ENCODE measurements around the gene ADD1.
"Not testable (repeated sequence)": the region's sequence is repeated elsewhere in the genome, so short reads cannot be mapped to it uniquely, and the experiment has no call there.

Gene ADD1

GRCh38 chr4:2891294-2891693 is 47.6 kb downstream of the ADD1 start:
- no peak for DNase-seq

- no peak for DNase-seq
Measured at GRCh38 chr4:2893772-2894171, 50.1 kb downstream of the ADD1 start.

- no peak for DNase-seq
Measured at GRCh38 chr4:2898001-2898400, 54.4 kb downstream of the ADD1 start.

- DNase-seq = no peak
Measured at GRCh38 chr4:2900741-2901140, 57.1 kb downstream of the ADD1 start.

GRCh38 chr4:2901186-2901585 is 57.5 kb downstream of the ADD1 start:
- DNase-seq = no peak

- no peak for DNase-seq
Measured at GRCh38 chr4:2902126-2902525, 58.5 kb downstream of the ADD1 start.

GRCh38 chr4:2905544-2905943 is 61.9 kb downstream of the ADD1 start:
- DNase-seq = no peak

GRCh38 chr4:2906218-2906617 is 62.6 kb downstream of the ADD1 start:
- DNase-seq = no peak

GRCh38 chr4:2907226-2907625 is 63.6 kb downstream of the ADD1 start:
- no peak for DNase-seq

GRCh38 chr4:2907706-2908293 is 64.2 kb downstream of the ADD1 start:
- DNase-seq = no peak

GRCh38 chr4:2908686-2909085 is 65.0 kb downstream of the ADD1 start:
- no peak for DNase-seq

- DNase-seq = no peak
Measured at GRCh38 chr4:2909583-2909982, 65.9 kb downstream of the ADD1 start.

- no peak for DNase-seq
Measured at GRCh38 chr4:2910409-2910808, 66.8 kb downstream of the ADD1 start.

- DNase-seq = no peak
Measured at GRCh38 chr4:2911868-2912267, 68.2 kb downstream of the ADD1 start.

- no peak for DNase-seq
Measured at GRCh38 chr4:2913168-2913567, 69.5 kb downstream of the ADD1 start.

- DNase-seq = no peak
Measured at GRCh38 chr4:2914256-2915126, 70.8 kb downstream of the ADD1 start.

GRCh38 chr4:2915789-2916188 is 72.1 kb downstream of the ADD1 start:
- DNase-seq = no peak

GRCh38 chr4:2916696-2917095 is 73.1 kb downstream of the ADD1 start:
- not testable (repeated sequence) for DNase-seq

- DNase-seq = not testable (repeated sequence)
Measured at GRCh38 chr4:2918300-2918699, 74.7 kb downstream of the ADD1 start.

- not testable (repeated sequence) for DNase-seq
Measured at GRCh38 chr4:2918714-2919113, 75.1 kb downstream of the ADD1 start.

- not testable (repeated sequence) for DNase-seq
Measured at GRCh38 chr4:2922453-2923101, 78.9 kb downstream of the ADD1 start.

GRCh38 chr4:2923141-2923551 is 79.5 kb downstream of the ADD1 start:
- no peak for DNase-seq

GRCh38 chr4:2923668-2924173 is 80.1 kb downstream of the ADD1 start:
- DNase-seq = no peak

GRCh38 chr4:2924286-2924685 is 80.6 kb downstream of the ADD1 start:
- no peak for DNase-seq
